ENCODE measurements around the gene GABBR2.

GABBR2 gene

GRCh38 chr9:98332405-98332831 lies 376.3 kb downstream of the GABBR2 start:
- ATAC-seq = no peak

GRCh38 chr9:98331536-98332259 lies 377.0 kb downstream of the GABBR2 start:
- ATAC-seq = no peak

DNA sequence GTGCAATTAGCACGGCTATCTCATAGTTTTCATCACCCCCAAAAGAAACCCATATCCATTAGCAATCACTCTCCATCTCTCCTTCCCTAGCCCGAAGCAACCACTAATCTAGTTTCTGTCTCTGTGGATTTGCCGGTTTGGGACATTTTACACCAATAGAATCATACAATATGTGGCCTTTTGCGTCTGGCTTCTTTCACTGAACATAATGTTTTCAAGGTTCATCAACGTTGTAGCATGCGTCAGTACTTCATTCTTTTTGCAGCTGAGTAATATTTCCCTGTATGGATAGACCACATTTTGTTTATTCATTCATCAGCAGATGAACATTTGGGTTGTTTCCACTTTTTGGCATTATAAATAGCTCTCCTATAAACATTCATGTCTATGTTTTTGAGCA lies 377.9 kb downstream of the GABBR2 start:
- ATAC-seq = no peak

DNA sequence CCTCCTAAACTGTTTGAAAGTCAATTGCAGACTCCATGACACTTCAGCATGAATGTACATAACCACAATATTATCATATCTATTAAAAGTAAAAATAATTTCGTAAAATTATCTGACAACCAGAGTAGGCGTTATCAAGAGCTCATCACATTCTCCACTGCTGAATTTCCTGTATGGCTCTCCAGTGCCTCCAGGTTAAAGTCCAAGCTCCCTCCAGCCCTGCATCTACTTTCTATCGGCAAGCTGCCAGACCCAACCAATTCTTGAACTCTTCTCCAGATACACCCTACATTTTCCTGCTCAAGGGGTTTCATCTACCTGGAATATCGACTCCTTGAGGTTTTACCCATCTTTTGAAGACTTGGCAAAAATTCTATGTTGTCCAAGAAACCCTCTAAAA lies 378.8 kb downstream of the GABBR2 start:
- ATAC-seq = no peak

DNA sequence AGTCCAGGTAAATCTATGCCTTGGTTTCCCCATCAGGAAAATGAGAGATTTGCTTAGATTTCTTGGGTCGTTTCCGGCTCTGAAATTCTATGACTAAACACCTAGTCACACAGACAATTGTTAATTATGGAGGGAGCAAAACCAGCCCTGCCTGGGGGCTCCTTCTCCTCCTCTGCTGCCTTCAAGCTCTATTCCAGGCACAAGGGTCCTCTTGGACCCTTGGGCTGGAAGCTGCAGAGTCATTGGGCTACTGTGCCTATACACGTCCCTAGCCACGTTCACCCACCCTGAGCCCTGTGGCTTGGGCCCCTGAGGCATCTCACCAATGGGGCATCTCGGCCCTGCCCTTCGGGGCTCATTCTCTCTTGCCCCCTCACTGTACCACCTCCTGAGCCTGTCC lies 379.5 kb downstream of the GABBR2 start:
- no peak for ATAC-seq

GRCh38 chr9:98328770-98329169 lies 380.0 kb downstream of the GABBR2 start:
- ATAC-seq = no peak

- ATAC-seq = no peak
Observed at GRCh38 chr9:98328141-98328540, 380.6 kb downstream of the GABBR2 start.

- no peak for ATAC-seq
Observed at GRCh38 chr9:98327249-98327561, 381.5 kb downstream of the GABBR2 start.

DNA sequence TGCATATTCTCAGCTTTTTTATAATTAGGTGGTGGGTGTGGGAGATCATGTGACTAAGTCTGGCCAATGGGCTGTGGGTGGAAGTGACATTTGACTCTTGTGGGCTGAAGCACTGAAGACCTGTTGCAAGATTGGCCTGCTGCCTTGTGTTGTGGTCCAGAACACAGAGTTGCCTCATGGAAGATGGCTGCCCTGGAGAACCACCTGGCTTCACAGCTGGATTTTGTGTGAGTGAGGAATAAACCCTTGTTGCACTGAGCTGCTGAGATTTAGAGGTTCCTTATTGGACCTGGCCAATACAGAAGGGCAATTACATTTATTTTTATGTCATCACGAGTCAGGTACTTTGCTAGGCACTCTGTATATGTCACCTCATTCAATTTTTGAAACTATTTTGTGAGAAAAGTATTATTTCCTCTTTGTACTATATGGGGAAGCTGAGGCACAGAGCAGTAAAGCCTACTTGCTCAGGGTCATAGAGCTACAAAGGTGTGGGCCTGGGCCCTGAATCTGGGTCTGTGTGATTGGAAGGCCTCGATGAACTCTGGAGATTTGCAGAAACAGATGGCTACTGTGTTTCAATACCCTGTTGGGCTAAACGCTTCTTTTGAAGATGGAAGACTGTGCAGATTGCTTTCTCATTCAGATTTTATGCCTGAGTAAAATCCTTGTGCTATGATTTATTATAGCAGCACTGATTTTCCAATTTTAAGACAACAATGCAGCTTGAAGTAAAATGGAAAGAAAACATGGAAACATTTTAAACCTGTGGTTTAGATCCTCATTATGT lies 382.1 kb downstream of the GABBR2 start:
- ATAC-seq = no peak

- ATAC-seq = no peak
Observed at GRCh38 chr9:98324801-98325200, 383.9 kb downstream of the GABBR2 start.

- ATAC-seq = no peak
Observed at GRCh38 chr9:98323831-98324135, 385.0 kb downstream of the GABBR2 start.

- no peak for ATAC-seq
Observed at GRCh38 chr9:98323051-98323830, 385.5 kb downstream of the GABBR2 start.

- no peak for ATAC-seq
Observed at GRCh38 chr9:98321269-98321668, 387.5 kb downstream of the GABBR2 start.

DNA sequence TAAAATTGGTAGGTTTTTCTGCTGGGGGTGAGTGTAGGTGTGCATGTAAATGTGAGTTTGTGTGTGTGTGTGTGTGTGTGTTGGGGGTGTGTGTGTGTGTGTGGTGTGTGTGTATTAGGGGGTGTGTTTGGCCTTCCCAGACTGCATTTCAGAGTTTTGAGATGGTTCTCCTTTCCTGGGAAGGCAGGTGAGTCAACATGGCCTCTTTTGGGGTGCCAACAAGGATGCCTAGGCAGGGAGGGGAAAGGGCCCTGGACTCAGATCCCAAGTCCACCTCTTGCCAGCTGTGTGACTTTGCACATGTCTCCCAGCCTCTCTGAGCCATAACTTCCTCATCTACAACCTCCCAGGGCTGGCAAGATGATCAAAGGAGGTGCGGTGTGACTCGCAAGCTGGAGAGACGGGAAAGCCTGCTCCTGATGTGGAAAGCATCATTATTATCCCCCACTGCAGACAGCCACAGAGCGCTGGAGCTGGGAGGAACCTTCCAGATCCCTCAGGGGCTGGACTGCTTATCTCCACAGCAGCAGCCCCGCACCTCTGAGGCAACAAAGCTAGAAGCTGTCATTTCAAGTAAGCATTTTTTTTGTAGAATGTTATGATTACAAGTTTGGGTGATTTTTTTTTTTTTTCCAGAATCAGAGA lies 389.8 kb downstream of the GABBR2 start:
- no peak for ATAC-seq

DNA sequence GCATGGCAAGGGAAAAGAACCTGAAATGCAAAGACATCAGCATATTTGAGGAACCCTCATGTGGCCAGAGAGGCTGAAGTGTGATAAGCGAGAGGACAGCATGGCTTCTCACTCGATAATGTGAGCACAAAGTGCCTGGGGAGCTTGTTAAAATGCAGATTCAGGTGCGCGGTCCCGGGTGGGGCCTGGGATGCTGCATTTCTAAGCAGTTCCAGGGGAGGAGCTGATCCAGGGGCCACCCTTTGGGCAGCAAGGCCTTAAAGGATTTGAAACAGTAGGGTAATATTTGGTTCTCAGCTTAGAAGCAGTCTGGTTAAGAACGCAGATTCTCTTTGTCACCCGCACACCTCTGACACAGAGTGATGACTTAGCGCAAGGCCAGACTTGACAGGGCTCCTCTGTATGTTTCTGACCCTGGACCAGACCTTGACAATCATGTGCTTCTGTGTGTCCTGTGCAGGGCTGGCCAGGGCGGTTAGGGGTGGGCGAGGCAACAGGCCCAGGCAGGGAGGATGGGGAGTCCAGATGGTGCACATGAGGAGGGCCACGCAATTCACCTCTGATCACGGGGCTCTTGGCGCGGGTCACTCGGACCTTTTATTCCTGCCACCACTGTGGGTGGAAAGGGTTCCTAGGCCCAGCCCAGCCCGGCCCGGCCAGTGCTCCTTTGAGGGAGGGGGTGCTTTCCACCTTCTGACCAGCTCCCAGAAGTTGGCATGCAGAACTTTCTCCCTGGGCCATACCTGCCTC lies 390.5 kb downstream of the GABBR2 start:
- ATAC-seq = no peak

DNA sequence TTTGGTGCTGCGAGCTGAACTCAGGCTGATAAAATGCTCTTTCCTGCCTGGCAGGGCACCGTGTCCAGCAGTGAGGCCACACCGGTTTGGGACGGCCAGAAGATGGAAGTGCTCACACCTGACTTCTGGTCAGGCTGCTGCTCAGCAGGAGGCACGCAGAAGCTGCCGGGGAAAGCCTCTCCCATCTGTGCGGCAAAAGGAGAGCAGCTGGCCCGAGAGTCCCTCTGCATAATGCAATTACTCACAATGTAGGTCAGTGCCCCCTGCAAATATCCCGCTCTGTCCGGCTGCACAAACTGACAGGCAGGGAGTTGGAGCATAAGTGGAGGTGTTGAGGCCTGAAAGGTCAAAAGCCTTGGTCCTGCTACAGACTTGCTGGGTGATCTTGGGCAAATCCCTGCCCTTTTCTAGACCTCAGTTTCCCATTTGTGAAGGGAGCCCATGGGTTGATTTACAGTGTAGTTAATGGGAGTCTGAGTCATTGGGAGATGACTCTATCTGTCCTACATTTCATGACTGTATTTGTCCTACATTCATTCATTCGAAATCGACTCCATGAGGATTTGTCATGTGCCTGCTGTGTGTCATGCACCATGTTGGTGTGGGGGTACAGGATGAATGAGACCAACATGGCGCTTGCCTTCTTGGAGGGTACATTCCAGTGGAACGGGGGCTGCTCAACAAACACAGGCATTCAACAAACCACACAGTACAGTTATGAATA lies 391.4 kb downstream of the GABBR2 start:
- no peak for ATAC-seq

DNA sequence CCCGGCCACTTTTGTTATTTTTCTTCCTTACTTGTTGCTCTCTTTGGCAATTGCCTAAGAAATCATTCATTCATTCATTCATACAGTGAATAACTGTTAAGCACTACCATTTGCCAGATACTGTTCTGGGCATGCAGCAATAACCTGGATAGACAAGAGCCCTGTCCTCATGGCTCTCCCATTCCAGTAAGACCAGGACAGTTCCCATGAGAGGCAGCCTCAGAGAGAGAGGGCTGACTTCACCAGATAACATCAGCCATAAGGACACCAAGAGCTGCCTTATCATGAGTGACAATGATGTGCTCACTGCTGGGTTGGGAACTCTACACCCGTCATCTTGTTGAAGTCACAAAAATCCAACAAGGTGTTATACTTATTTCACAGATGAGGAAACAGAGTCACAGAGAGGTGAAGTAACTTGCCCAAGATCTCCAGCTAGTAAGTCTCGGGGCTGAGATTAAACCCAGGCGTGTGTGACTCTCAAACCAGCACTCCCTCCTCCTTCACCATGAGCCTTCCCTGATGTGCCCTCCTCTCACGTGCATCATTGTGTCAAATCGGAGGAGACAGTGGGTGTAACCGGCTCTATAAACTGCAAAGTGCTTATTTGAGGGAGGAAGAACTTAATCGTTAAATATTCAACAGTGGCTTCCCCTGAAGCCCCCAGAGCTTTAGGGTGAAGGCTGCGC lies 392.1 kb downstream of the GABBR2 start:
- ATAC-seq = no peak

GRCh38 chr9:98315551-98316060 lies 393.1 kb downstream of the GABBR2 start:
- ATAC-seq = peak; percentile 61 to 84

- no peak for ATAC-seq
Observed at GRCh38 chr9:98315067-98315453, 393.7 kb downstream of the GABBR2 start.

DNA sequence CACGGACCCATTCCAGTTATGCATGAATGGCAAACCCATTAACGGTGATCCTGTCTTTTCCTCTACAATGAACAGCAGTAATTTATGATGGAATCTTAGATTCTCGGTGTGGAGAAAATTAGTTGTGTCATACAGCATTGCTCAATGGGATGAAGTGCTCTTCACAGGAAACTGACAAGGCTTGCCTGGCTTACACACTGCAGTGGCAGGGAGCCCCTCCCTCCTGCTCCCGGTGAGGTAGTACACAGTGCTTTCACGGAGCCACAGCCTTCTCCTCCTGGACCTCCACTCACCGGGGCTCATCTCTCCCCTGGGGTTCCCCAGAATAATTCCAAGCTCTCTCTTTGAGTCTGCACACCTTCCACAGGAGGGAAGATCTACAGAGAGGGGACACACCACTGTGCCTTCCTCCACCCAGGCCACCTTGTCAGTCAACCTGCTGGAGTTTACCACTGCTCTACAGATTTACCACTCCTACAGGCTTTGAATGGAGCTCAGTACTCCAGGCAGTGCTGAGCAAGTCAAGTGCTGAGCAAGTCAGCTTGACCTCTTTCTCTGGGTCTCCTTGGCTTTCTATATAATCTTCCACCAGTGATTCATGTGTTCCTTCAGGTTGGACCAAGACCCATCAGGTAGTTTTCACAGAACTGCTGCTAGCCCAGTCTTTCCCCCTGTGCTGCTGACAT lies 394.2 kb downstream of the GABBR2 start:
- no peak for ATAC-seq
